PC-3 (cell line): ENCODE measurements around the gene HECW1. TPM values are rescaled to one million over a fixed set of nuclear protein-coding genes. Genes with fewer than 3 reads are reported as not detected.
"Not testable (repeated sequence)": the region's sequence is repeated elsewhere in the genome, so short reads cannot be mapped to it uniquely, and the experiment has no call there.

Experiments used
- ATAC-seq: fragments of 200-7000 bp; cut with Tn5 transposase; 2 replicates; pipeline ENCODE4 v1.9.1; 2020; ENCODE audit warnings: mild to moderate bottlenecking, moderate library complexity
- BruUV-seq: library from RNA; stranded (reverse); fragments of 400-500 nt; replicated peaks from 2 replicates; lab custom pipeline; 2021; lab: Mats Ljungman, UMichigan
- CTCF ChIA-PET: fragments of 300-600 bp; sonication (Branson Sonifier 250); formaldehyde crosslinking; loops from one replicate; lab custom pipeline; 2022; ENCODE audit warnings: antibody characterized with exemption; lab: Charles Lee
- POLR2A ChIA-PET: fragments of 300-600 bp; sonication (Branson Sonifier 250); formaldehyde crosslinking; loops from one replicate; lab custom pipeline; 2022; ENCODE audit warnings: antibody characterized with exemption; ENCODE audit not compliant: unreplicated experiment; lab: Charles Lee
- DNase-seq: peaks from one replicate; pipeline ENCODE4 v3.0.0-alpha.2; 2015
- H2AFZ ChIP-seq: fragments of 300-600 bp; sonication (generic); 2 replicates; pipeline ENCODE4 v1.6.0; 2016; ENCODE audit warnings: antibody characterized with exemption, low read length
- H3F3A ChIP-seq: fragments of 300-600 bp; sonication (generic); one replicate; pipeline ENCODE4 v1.6.0; 2017; ENCODE audit warnings: antibody characterized with exemption, low read length, control low read depth, mild to moderate bottlenecking; ENCODE audit not compliant: unreplicated experiment
- H3K27ac ChIP-seq: fragments of 300-600 bp; sonication (generic); 2 replicates; pipeline ENCODE4 v1.5.1; 2016; ENCODE audit warnings: mild to moderate bottlenecking, low read length
- H3K27me3 ChIP-seq: fragments of 300-600 bp; sonication (generic); 2 replicates; pipeline ENCODE4 v1.6.1; 2016; ENCODE audit warnings: low read length, mixed read lengths
- H3K36me3 ChIP-seq: fragments of 300-600 bp; sonication (generic); 2 replicates; pipeline ENCODE4 v1.6.1; 2016; ENCODE audit warnings: low read depth, mixed run types, low read length, mixed read lengths
- H3K4me1 ChIP-seq: fragments of 300-600 bp; sonication (generic); 2 replicates; pipeline ENCODE4 v1.5.1; 2016; ENCODE audit warnings: low read length; ENCODE audit not compliant: insufficient read depth
- H3K4me2 ChIP-seq: fragments of 300-600 bp; sonication (generic); 2 replicates; pipeline ENCODE4 v1.6.0; 2016; ENCODE audit warnings: low read length
- H3K4me3 ChIP-seq: fragments of 300-600 bp; sonication (generic); 2 replicates; pipeline ENCODE4 v1.5.1; 2016; ENCODE audit warnings: mild to moderate bottlenecking, low read length, mixed read lengths
- H3K79me2 ChIP-seq: fragments of 300-600 bp; sonication (generic); 2 replicates; pipeline ENCODE4 v1.6.1; 2017; ENCODE audit warnings: low read length, mixed read lengths
- H3K9ac ChIP-seq: fragments of 300-600 bp; sonication (generic); 2 replicates; pipeline ENCODE4 v1.6.0; 2016; ENCODE audit warnings: mild to moderate bottlenecking, low read length
- H3K9me2 ChIP-seq: fragments of 300-600 bp; sonication (generic); replicated peaks from 2 replicates; pipeline ENCODE4 v1.6.1; 2016; ENCODE audit warnings: mixed run types, low read length, mixed read lengths
- H3K9me3 ChIP-seq: fragments of 300-600 bp; sonication (generic); 2 replicates; pipeline ENCODE4 v1.6.1; 2016; ENCODE audit warnings: low read length, mixed read lengths
- H4K20me1 ChIP-seq: fragments of 300-600 bp; sonication (generic); 2 replicates; pipeline ENCODE4 v1.6.1; 2016; ENCODE audit warnings: low read length, mixed read lengths
- EZH2 ChIP-seq: fragments of 300-600 bp; sonication (generic); IDR thresholded peaks from one replicate; pipeline ENCODE4 v1.6.1; 2017; ENCODE audit warnings: antibody characterized with exemption, mild to moderate bottlenecking, low read length; ENCODE audit not compliant: unreplicated experiment
- EZH2phosphoT487 ChIP-seq: fragments of 300-600 bp; sonication (generic); IDR thresholded peaks from 2 replicates; pipeline ENCODE4 v1.6.1; 2018; ENCODE audit warnings: mild to moderate bottlenecking, antibody characterized with exemption, low read length, borderline replicate concordance
- intact Hi-C: fragments of 100-400 bp; cut with micrococcal nuclease; formaldehyde crosslinking; loops from 2 replicates; pipeline ENCODE4 v1.9.0; 2023
- total RNA-seq: library from RNA; depleted of rRNA; stranded (reverse); fragments of >200 nt; gene quantifications from 2 replicates; pipeline ENCODE4 v1.2.3, GENCODE V29; 2014
- TF ChIP-seq, protein P1 (sequence below): fragments of 300-600 bp; sonication (generic); conservative IDR thresholded peaks from 2 replicates; pipeline ENCODE4 v1.5.1; 2017; ENCODE audit warnings: antibody characterized with exemption, low read depth, mild to moderate bottlenecking, low read length

Gene HECW1
- total RNA-seq, 1 experiment from 2014 or later = 3.0 TPM

DNA sequence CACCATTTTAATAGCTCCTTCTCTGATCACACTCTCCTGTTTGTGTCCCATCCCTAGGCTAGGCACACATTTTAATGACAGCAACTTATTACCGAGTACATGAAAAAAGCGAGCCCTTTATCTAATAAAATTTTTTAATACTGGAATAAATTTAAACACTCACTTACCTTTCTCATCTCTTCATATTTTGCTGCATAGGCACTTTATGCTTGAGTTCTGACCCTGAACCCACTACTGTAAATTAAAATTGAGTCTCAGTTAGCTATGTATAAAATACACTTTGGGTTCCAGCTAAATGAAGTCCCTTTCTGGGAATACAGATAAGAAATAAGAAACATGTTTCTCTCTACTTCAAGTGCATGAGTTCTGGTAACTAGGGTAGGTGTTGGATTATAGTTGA, 104.6 kb downstream of the HECW1 start:
- CTCF ChIA-PET = no interaction called here
- Histone ChIP-seq H3K36me3 (no peaks in the 10 kb centered on the region), H3K27me3 (no peaks in the 10 kb centered on the region), H3K4me2 (no peak overlapping the region), H4K20me1 (no peaks in the 10 kb centered on the region), H3K27ac (no peak overlapping the region), H3K9me2 (no peaks in the 10 kb centered on the region), H2AFZ (no peak overlapping the region), H3K79me2 (no peaks in the 10 kb centered on the region), H3F3A (no peaks in the 10 kb centered on the region), H3K9me3 (no peaks in the 10 kb centered on the region), H3K9ac (no peak overlapping the region), H3K4me3 (no peak overlapping the region), H3K4me1 (no peaks in the 10 kb centered on the region)
- intact Hi-C loops = no loop called here
- POLR2A ChIA-PET = interaction anchor here (0.6 kb wide), 1 partner anchor 629 kb away, joined by 3 read pairs; no protein-coding TSS in a partner anchor
- no peak for DNase-seq
- ATAC-seq = no peak
- no TSS peak for BruUV-seq
- TF ChIP-seq EZH2phosphoT487 (no peak), EZH2 (no peak)
- TF ChIP-seq, protein P1, sequence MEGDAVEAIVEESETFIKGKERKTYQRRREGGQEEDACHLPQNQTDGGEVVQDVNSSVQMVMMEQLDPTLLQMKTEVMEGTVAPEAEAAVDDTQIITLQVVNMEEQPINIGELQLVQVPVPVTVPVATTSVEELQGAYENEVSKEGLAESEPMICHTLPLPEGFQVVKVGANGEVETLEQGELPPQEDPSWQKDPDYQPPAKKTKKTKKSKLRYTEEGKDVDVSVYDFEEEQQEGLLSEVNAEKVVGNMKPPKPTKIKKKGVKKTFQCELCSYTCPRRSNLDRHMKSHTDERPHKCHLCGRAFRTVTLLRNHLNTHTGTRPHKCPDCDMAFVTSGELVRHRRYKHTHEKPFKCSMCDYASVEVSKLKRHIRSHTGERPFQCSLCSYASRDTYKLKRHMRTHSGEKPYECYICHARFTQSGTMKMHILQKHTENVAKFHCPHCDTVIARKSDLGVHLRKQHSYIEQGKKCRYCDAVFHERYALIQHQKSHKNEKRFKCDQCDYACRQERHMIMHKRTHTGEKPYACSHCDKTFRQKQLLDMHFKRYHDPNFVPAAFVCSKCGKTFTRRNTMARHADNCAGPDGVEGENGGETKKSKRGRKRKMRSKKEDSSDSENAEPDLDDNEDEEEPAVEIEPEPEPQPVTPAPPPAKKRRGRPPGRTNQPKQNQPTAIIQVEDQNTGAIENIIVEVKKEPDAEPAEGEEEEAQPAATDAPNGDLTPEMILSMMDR = no peak

DNA sequence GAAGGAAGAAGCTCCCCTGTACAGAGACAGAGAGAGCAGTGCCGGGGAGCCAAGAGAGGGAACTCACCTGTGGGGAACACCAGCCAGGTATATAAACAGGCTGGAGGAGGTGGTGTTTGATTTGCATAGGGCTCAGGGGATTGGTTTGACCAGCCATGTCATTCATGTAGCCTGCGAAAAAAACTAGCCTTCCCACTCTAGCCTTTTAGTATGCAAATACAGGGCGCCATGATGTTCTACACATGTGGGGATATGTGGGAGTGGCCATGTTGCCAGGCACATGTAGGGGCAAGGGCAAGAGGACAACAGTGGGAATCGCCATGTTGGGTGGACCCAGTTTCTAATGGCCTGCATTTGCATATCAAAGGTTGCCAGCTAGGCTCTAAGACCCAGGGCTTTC, 106.5 kb downstream of the HECW1 start:
- DNase-seq, H3F3A ChIP-seq, intact Hi-C loops, CTCF ChIA-PET, H3K36me3 ChIP-seq, H3K27me3 ChIP-seq, H4K20me1 ChIP-seq, H3K9me2 ChIP-seq, H3K4me2 ChIP-seq, ATAC-seq, H3K9ac ChIP-seq, H3K27ac ChIP-seq, POLR2A ChIA-PET, H3K4me1 ChIP-seq, H3K9me3 ChIP-seq, H3K79me2 ChIP-seq, BruUV-seq, H2AFZ ChIP-seq, H3K4me3 ChIP-seq: not testable (repeated sequence)

DNA sequence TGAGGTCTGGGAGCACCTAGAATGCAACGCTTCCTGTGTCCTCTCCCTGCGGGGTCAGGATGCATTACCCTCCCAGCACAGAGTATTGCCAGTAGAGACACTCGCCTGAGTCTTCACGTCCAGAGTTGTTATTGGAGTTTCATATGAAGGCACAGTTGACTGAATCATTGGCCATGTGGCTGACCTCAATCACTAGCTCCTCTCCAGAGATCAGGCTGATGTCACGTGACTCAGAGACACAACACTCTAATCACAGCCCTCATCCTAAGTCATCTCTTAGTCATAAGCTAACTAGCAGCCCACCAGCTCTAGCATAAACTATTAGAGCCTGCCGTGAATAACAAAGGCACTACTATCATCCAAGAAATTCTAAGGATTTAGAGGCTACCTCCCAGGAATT, 107.8 kb downstream of the HECW1 start:
- ATAC-seq = no peak
- BruUV-seq = no TSS peak

More for the DNA sequence above, 107.8 kb downstream of the HECW1 start:
- DNase-seq = peak; percentile 30
- intact Hi-C loops = no loop called here
- no peaks in the 10 kb centered on the region for H4K20me1 ChIP-seq
- no peak overlapping the region for H3K4me2 ChIP-seq
- ChIA-PET CTCF (no interaction called here), POLR2A (no interaction called here)
- H3K27ac ChIP-seq = no peak overlapping the region
- no peak overlapping the region for H3K4me3 ChIP-seq
- H3K27me3 ChIP-seq = no peaks in the 10 kb centered on the region
- TF ChIP-seq EZH2 = no peak
- no peak for TF ChIP-seq EZH2phosphoT487
- TF ChIP-seq, protein P1 = no peak
- no peaks in the 10 kb centered on the region for H3K9me2 ChIP-seq
- no peaks in the 10 kb centered on the region for H3K4me1 ChIP-seq
- no peak overlapping the region for H2AFZ ChIP-seq
- no peaks in the 10 kb centered on the region for H3F3A ChIP-seq
- no peaks in the 10 kb centered on the region for H3K9me3 ChIP-seq
- H3K79me2 ChIP-seq = no peaks in the 10 kb centered on the region
- no peak overlapping the region for H3K9ac ChIP-seq
- H3K36me3 ChIP-seq = no peaks in the 10 kb centered on the region
